Fibroblast of pulmonary artery (primary cell): Measurements from ENCODE around the gene CEP112.

ENCODE experiments used
- DNase-seq: peaks from one replicate; pipeline ENCODE4 v3.0.0-alpha.2; 2010; ENCODE audit warnings: low read depth
- H3K4me3 ChIP-seq: replicated peaks from 2 replicates; pipeline ENCODE4 v1.5.1; 2011; ENCODE audit warnings: low read depth, mild to moderate bottlenecking, control low read depth, low read length, moderate library complexity
- TF ChIP-seq, protein P1 (sequence below): IDR thresholded peaks from 2 replicates; pipeline ENCODE4 v1.5.1; 2011; ENCODE audit warnings: mild to moderate bottlenecking, control low read depth, low read length, inconsistent platforms; ENCODE audit errors: missing control alignments

CEP112 gene

GRCh38 chr17:65678546-65678945, 513.4 kb downstream of the CEP112 start:
- no peak overlapping the region for H3K4me3 ChIP-seq
- TF ChIP-seq, protein P1, sequence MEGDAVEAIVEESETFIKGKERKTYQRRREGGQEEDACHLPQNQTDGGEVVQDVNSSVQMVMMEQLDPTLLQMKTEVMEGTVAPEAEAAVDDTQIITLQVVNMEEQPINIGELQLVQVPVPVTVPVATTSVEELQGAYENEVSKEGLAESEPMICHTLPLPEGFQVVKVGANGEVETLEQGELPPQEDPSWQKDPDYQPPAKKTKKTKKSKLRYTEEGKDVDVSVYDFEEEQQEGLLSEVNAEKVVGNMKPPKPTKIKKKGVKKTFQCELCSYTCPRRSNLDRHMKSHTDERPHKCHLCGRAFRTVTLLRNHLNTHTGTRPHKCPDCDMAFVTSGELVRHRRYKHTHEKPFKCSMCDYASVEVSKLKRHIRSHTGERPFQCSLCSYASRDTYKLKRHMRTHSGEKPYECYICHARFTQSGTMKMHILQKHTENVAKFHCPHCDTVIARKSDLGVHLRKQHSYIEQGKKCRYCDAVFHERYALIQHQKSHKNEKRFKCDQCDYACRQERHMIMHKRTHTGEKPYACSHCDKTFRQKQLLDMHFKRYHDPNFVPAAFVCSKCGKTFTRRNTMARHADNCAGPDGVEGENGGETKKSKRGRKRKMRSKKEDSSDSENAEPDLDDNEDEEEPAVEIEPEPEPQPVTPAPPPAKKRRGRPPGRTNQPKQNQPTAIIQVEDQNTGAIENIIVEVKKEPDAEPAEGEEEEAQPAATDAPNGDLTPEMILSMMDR: no peak
- DNase-seq: no peak

- TF ChIP-seq, protein P1: no peak
- DNase-seq: no peak
- no peak overlapping the region for H3K4me3 ChIP-seq
Observed at GRCh38 chr17:65677932-65678331, 514.0 kb downstream of the CEP112 start.

DNA sequence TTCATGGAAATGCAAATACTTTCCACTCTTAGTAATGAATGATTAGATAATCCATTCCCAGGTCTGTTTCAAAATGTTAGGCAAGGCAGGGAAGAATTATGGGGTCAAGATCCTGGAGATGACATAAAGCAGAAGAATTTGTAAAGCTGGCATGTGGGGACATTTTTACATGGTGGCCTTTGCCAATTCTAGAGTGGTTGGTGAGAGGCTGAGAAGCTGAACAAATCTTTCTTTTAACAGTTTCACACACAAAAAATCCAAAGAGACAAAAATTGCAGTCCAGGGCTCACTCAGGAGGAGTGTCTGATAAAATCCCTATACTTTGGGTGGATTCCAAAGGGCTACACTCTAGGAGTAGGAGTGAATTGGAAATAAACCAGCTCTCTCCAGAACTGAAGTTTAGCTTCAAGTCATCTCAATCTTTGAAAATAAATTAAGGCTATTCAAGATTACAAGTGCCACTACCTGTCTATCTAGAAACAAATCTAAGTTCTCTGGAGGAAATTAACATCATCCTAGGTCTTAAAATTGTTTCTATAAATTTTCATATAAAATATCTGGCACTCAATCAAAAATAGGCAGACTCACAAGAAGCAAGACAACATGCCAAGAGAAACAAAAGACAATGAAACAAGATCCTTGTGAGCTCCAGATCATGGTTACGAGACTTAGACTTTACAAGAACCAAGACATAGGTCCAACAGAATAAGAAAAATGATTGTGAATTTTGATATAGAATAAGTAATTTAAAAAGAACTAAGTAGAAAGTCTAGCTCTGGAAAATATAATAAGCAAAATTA, 517.5 kb downstream of the CEP112 start:
- no peak overlapping the region for H3K4me3 ChIP-seq
- DNase-seq: peak; percentile 58
- TF ChIP-seq, protein P1: no peak

- no peak overlapping the region for H3K4me3 ChIP-seq
- no peak for DNase-seq
- TF ChIP-seq, protein P1: no peak
Observed at GRCh38 chr17:65670667-65671371, 521.1 kb downstream of the CEP112 start.

- TF ChIP-seq, protein P1: no peak
- no peak for DNase-seq
- no peak overlapping the region for H3K4me3 ChIP-seq
Observed at GRCh38 chr17:65668211-65668610, 523.7 kb downstream of the CEP112 start.

DNA sequence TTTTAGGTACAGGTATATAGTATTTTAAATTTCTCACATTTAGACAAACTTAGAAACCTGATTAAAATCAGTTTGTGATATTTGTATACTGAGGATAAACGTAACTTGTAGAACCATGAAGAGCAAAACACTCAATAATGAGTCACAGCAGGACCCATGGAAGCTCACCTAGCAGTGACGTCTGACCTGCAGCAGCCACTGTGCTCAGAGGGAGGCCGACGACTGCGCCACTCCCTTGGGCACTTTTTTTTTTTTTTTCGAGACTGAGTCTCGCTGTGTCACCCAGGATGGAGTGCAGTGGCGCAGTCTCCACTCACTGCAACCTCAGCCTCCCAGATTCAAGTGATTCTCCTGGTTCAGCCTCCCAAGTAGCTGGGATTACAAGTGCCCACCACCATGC, 524.3 kb downstream of the CEP112 start:
- no peak for DNase-seq
- TF ChIP-seq, protein P1: no peak
- no peak overlapping the region for H3K4me3 ChIP-seq
